AG20443 (cell line): ENCODE results near the gene DOC2B.

Source experiments
- DNase-seq: peaks from one replicate; pipeline ENCODE4 v3.0.0; 2012; ENCODE audit warnings: low spot score, mixed read lengths

DOC2B gene

GRCh38 chr17:162689-163088, 18.8 kb downstream of the DOC2B start:
- no peak for DNase-seq

GRCh38 chr17:161481-161880, 20.0 kb downstream of the DOC2B start:
- no peak for DNase-seq

GRCh38 chr17:160336-160735, 21.1 kb downstream of the DOC2B start:
- DNase-seq, result no peak

GRCh38 chr17:159609-160008, 21.8 kb downstream of the DOC2B start:
- no peak for DNase-seq

- DNase-seq, result no peak
These were observed 23.1 kb downstream of the DOC2B start for GRCh38 chr17:158379-158778.

- DNase-seq, result no peak
These were observed 23.5 kb downstream of the DOC2B start for GRCh38 chr17:157901-158300.

- DNase-seq, result no peak
These were observed 24.5 kb downstream of the DOC2B start for GRCh38 chr17:156946-157345.

- DNase-seq, result no peak
These were observed 25.3 kb downstream of the DOC2B start for GRCh38 chr17:156094-156621.

GRCh38 chr17:155576-155975, 25.9 kb downstream of the DOC2B start:
- DNase-seq, result no peak

- DNase-seq, result no peak
These were observed 27.6 kb downstream of the DOC2B start for GRCh38 chr17:153851-154250.

- DNase-seq, result no peak
These were observed 28.5 kb downstream of the DOC2B start for GRCh38 chr17:152860-153420.

GRCh38 chr17:151886-152859, 29.3 kb downstream of the DOC2B start:
- no peak for DNase-seq

- no peak for DNase-seq
These were observed 30.4 kb downstream of the DOC2B start for GRCh38 chr17:151004-151403.

- DNase-seq, result no peak
These were observed 31.4 kb downstream of the DOC2B start for GRCh38 chr17:149897-150584.

GRCh38 chr17:149231-149630, 32.2 kb downstream of the DOC2B start:
- no peak for DNase-seq

- no peak for DNase-seq
These were observed 32.7 kb downstream of the DOC2B start for GRCh38 chr17:148757-149156.

- no peak for DNase-seq
These were observed 33.4 kb downstream of the DOC2B start for GRCh38 chr17:147796-148740.

GRCh38 chr17:146983-147761, 34.3 kb downstream of the DOC2B start:
- DNase-seq, result no peak

- DNase-seq, result no peak
These were observed 34.9 kb downstream of the DOC2B start for GRCh38 chr17:146546-146945.

- no peak for DNase-seq
These were observed 35.5 kb downstream of the DOC2B start for GRCh38 chr17:145671-146541.
